ENCODE data around the gene RTN4.

GRCh38 chr2:55010915-55011314 is 39.3 kb downstream of the RTN4 start:
- no peak for TF ChIP-seq CTCF (IDR thresholded peaks at IDR 0.05)
- TF ChIP-seq TCF7L2 (IDR thresholded peaks at IDR 0.05; ENCODE audit: low read depth, low read length), result no peak
- TF ChIP-seq POLR2AphosphoS5 (IDR thresholded peaks at IDR 0.05; ENCODE audit: low read depth, low read length), result no peak
- TF ChIP-seq SIN3A (IDR thresholded peaks at IDR 0.05; ENCODE audit: borderline replicate concordance, insufficient read depth, low read depth, low read length), result no peak

Data from Panc1 (cell line).